ENCODE measurements around the gene FEN1.

The FEN1 gene

DNA sequence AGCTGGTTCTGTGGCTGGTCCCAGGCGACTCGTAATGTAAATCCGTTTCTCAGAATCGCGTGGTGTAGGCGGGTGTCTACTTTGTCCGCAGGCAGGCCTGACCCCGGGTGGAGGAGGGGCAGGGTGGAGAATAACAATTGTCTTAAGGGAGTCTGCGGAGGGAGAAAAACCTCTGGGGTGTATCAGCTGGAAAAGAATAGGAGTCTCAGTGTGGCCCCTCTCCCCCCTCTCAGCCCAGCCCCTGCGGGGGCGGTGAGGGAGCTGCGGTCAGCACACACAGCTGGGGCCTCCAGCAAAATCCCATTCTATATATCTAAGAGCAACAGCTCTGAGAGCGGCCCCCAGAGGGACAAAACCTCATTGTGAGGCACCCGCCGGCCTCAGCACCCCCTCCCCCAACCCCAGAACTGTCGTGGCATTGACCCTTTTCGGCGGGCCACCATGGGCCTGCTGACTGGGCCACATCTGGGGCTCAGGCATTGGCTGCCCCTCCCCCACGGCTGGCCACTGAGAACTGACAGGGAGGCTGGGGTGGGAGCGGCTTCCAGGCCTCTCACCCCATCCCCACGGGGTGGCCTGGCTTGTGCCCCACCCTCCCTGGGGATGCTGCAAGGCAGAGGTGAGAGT lies 43.0 kb upstream of the FEN1 start:
- Histone ChIP-seq H2AK5ac (ENCODE audit: low read depth, low read length) (peak overlapping the region; percentile 57), H3K4me3 (ENCODE audit: low read length in 2 of 2) (no peak overlapping the region), H3K4ac (ENCODE audit: low read length) (no peak overlapping the region), H2AFZ (ENCODE audit: low read length) (peak overlapping the region; percentile 62), H2BK120ac (ENCODE audit: low read depth, low read length) (peak overlapping the region; percentile 44), H3K4me1 (ENCODE audit: control insufficient read depth in 2 of 2, insufficient read depth in 1 of 2, low read depth in 1 of 2, low read length in 2 of 2) (peaks cover 27 to 61% of the 10 kb centered on the region in 2 donors), H3K79me1 (ENCODE audit: low read depth, low read length) (no peaks in the 10 kb centered on the region), H2BK5ac (ENCODE audit: low read length) (peak overlapping the region; percentile 72), H3K9me3 (replicated peaks in 1 of 2; ENCODE audit: control insufficient read depth in 2 of 2, insufficient read depth in 1 of 2, low read depth in 1 of 2, low read length in 2 of 2) (no peaks in the 10 kb centered on the region), H3K36me3 (replicated peaks in 1 of 2; ENCODE audit: control insufficient read depth in 2 of 2, insufficient read depth in 2 of 2, low read length in 2 of 2) (no peaks in the 10 kb centered on the region), H4K91ac (ENCODE audit: low read depth, low read length, poor library complexity) (no peak overlapping the region), H4K8ac (ENCODE audit: low read depth, low read length) (no peak overlapping the region), H3K4me2 (ENCODE audit: insufficient read depth, low read length, poor library complexity, severe bottlenecking) (peak overlapping the region; percentile 55), H3K18ac (ENCODE audit: low read length) (peak overlapping the region; percentile 85), H3K23ac (ENCODE audit: low read depth, low read length, poor library complexity) (no peak overlapping the region), H3K27ac (replicated peaks; ENCODE audit: low read length) (no peak overlapping the region), H2BK15ac (ENCODE audit: low read length) (peak overlapping the region; percentile 50), H3K27me3 (ENCODE audit: control insufficient read depth in 3 of 3, insufficient read depth in 3 of 3, low read depth in 1 of 3, low read length in 3 of 3) (peaks cover 0 to 22% (median 0%) of the 10 kb centered on the region in 3 experiments), H2BK12ac (ENCODE audit: low read length) (no peak overlapping the region), H3K9ac (ENCODE audit: low read depth, low read length, poor library complexity) (peak overlapping the region; percentile 78), H3K14ac (ENCODE audit: low read length) (no peak overlapping the region)
- DNase-seq (ENCODE audit: low spot score) = no peak
- WGBS, 2 donors (ENCODE audit: extremely low coverage in 2 of 2, insufficient read length in 2 of 2, insufficient replicate concordance in 1 of 2) = no CpG with 5 or more reads among the region's 21 CpGs

DNA sequence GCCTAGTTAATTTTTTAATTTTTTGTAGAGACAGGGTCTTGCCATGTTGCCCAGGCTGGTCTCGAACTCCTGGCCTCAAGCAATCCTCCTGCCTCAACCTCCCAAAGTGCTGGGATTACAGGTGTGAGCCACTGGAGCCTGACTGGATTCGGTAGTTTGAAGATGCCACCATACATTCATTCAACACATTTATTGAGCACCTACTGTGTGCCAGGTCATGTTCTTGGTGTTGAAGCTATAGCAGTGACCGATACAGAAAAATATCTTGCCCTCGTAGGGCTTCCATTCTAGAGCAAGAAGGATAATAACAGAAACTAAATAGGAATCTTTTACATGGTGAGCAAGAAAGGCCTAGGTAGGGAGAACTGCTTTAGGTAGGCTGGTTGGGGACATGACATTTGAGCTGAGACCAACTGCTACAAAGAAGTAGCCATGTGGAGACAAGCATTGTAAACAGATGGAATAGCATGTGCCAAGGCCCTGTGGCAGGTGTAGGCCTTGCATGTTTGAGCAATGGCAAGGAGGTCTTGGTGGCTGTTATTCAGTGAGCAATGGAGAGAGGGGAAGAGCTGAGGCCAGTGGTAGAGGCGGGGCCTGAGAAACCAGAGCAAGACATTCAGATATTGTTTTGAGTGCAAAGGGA lies 42.0 kb upstream of the FEN1 start:
- no peak overlapping the region for H2AFZ ChIP-seq (ENCODE audit: low read length)
- no peaks in the 10 kb centered on the region for H3K9me3 ChIP-seq (replicated peaks in 1 of 2; ENCODE audit: control insufficient read depth in 2 of 2, insufficient read depth in 1 of 2, low read depth in 1 of 2, low read length in 2 of 2)
- H3K4me3 ChIP-seq (ENCODE audit: low read length in 2 of 2) = no peak overlapping the region
- no peak overlapping the region for H3K23ac ChIP-seq (ENCODE audit: low read depth, low read length, poor library complexity)
- peaks cover 0 to 22% (median 0%) of the 10 kb centered on the region in 3 experiments for H3K27me3 ChIP-seq (ENCODE audit: control insufficient read depth in 3 of 3, insufficient read depth in 3 of 3, low read depth in 1 of 3, low read length in 3 of 3)
- H2BK5ac ChIP-seq (ENCODE audit: low read length) = no peak overlapping the region
- peaks cover 25 to 58% of the 10 kb centered on the region in 2 donors for H3K4me1 ChIP-seq (ENCODE audit: control insufficient read depth in 2 of 2, insufficient read depth in 1 of 2, low read depth in 1 of 2, low read length in 2 of 2)
- no peak overlapping the region for H3K4me2 ChIP-seq (ENCODE audit: insufficient read depth, low read length, poor library complexity, severe bottlenecking)
- H2AK5ac ChIP-seq (ENCODE audit: low read depth, low read length) = no peak overlapping the region
- H3K18ac ChIP-seq (ENCODE audit: low read length) = peak overlapping the region; percentile 19
- WGBS, 2 donors (ENCODE audit: extremely low coverage in 2 of 2, insufficient read length in 2 of 2, insufficient replicate concordance in 1 of 2) = no CpG with 5 or more reads among the region's 5 CpGs
- H3K36me3 ChIP-seq (replicated peaks in 1 of 2; ENCODE audit: control insufficient read depth in 2 of 2, insufficient read depth in 2 of 2, low read length in 2 of 2) = no peaks in the 10 kb centered on the region
- DNase-seq (ENCODE audit: low spot score) = no peak
- H4K8ac ChIP-seq (ENCODE audit: low read depth, low read length) = no peak overlapping the region
- H3K79me1 ChIP-seq (ENCODE audit: low read depth, low read length) = no peaks in the 10 kb centered on the region
- H2BK15ac ChIP-seq (ENCODE audit: low read length) = no peak overlapping the region
- no peak overlapping the region for H3K14ac ChIP-seq (ENCODE audit: low read length)
- H3K9ac ChIP-seq (ENCODE audit: low read depth, low read length, poor library complexity) = no peak overlapping the region
- H4K91ac ChIP-seq (ENCODE audit: low read depth, low read length, poor library complexity) = no peak overlapping the region
- H3K27ac ChIP-seq (replicated peaks; ENCODE audit: low read length) = no peak overlapping the region
- H2BK12ac ChIP-seq (ENCODE audit: low read length) = no peak overlapping the region
- no peak overlapping the region for H2BK120ac ChIP-seq (ENCODE audit: low read depth, low read length)
- no peak overlapping the region for H3K4ac ChIP-seq (ENCODE audit: low read length)

DNA sequence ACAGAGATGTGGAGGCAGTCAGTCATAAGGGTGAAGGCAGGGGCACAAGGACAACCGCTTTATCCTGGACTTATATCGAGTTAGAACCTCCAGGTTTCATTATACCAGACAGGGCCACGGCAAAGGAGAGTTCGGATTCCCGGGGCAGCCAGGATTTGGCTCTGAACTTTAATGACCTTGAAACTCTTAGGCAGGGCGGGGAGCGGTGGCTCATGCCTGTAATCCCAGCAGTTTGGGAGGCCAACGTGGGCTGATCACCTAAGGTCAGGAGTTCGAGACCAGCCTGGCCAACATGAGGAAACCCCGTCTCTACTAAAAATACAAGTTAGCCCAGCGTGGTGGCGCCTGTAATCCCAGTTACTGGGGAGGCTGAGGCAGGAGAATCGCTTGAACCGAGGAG lies 41.3 kb upstream of the FEN1 start:
- WGBS, 2 donors (ENCODE audit: extremely low coverage in 2 of 2, insufficient read length in 2 of 2, insufficient replicate concordance in 1 of 2) = no CpG with 5 or more reads among the region's 14 CpGs
- H2AFZ ChIP-seq (ENCODE audit: low read length) = no peak overlapping the region
- no peak overlapping the region for H3K4me3 ChIP-seq (ENCODE audit: low read length in 2 of 2)
- no peak for DNase-seq (ENCODE audit: low spot score)
- no peak overlapping the region for H3K18ac ChIP-seq (ENCODE audit: low read length)
- no peaks in the 10 kb centered on the region for H3K79me1 ChIP-seq (ENCODE audit: low read depth, low read length)
- no peak overlapping the region for H3K23ac ChIP-seq (ENCODE audit: low read depth, low read length, poor library complexity)
- no peak overlapping the region for H2BK12ac ChIP-seq (ENCODE audit: low read length)
- no peak overlapping the region for H3K27ac ChIP-seq (replicated peaks; ENCODE audit: low read length)
- no peak overlapping the region for H3K14ac ChIP-seq (ENCODE audit: low read length)
- no peak overlapping the region for H4K8ac ChIP-seq (ENCODE audit: low read depth, low read length)
- H2AK5ac ChIP-seq (ENCODE audit: low read depth, low read length) = no peak overlapping the region
- peaks cover 0 to 22% (median 0%) of the 10 kb centered on the region in 3 experiments for H3K27me3 ChIP-seq (ENCODE audit: control insufficient read depth in 3 of 3, insufficient read depth in 3 of 3, low read depth in 1 of 3, low read length in 3 of 3)
- H2BK120ac ChIP-seq (ENCODE audit: low read depth, low read length) = no peak overlapping the region
- no peak overlapping the region for H3K4ac ChIP-seq (ENCODE audit: low read length)
- H3K4me2 ChIP-seq (ENCODE audit: insufficient read depth, low read length, poor library complexity, severe bottlenecking) = no peak overlapping the region
- H2BK15ac ChIP-seq (ENCODE audit: low read length) = no peak overlapping the region
- no peaks in the 10 kb centered on the region for H3K9me3 ChIP-seq (replicated peaks in 1 of 2; ENCODE audit: control insufficient read depth in 2 of 2, insufficient read depth in 1 of 2, low read depth in 1 of 2, low read length in 2 of 2)
- H3K4me1 ChIP-seq (ENCODE audit: control insufficient read depth in 2 of 2, insufficient read depth in 1 of 2, low read depth in 1 of 2, low read length in 2 of 2) = peaks cover 26 to 54% of the 10 kb centered on the region in 2 donors
- H4K91ac ChIP-seq (ENCODE audit: low read depth, low read length, poor library complexity) = no peak overlapping the region
- H3K36me3 ChIP-seq (replicated peaks in 1 of 2; ENCODE audit: control insufficient read depth in 2 of 2, insufficient read depth in 2 of 2, low read length in 2 of 2) = no peaks in the 10 kb centered on the region
- no peak overlapping the region for H2BK5ac ChIP-seq (ENCODE audit: low read length)
- H3K9ac ChIP-seq (ENCODE audit: low read depth, low read length, poor library complexity) = no peak overlapping the region

DNA sequence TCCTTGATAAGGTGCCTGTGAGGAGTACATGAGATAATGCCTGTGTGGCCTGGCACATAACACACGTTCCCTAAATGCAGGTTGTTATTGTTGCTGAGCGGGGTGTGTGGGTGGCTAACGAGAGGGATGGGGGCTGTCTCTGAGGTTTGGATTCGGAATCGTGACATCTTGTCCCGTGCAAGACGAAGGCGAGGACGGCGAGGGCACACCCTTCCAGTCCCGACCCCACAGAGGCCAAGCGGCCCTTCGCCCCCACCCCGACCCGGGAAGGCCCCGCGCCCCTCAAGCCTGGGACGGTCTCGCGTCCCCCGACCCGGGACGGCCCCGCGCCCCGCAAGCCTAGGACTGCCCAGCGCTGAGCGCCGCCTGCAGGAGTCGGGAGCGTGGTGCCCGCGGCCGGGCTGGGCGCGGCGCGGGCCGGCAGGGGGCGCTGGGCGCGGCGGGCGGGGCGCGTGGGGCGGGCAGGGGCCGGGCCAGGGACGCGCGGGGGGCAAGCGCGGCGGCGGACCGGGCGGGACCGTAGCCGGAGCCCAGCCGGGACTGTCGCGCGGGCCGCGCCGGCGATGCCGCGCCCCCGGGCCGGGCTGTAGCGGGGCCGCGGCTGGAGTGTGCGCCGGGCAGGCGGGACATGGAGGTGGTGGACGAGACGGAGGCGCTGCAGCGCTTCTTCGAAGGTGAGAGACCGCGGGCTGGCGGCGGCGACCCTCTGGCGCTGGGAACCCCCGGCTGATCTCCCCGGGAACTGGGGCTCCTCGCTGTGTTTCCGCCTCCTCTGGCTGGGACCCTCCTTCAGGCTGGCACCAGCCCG lies 40.4 kb upstream of the FEN1 start, which contains the start of gene MYRF:
MYRF (plus strand) TSS at position 520 of the 808 bp plus-strand sequence; CDS start at position 629, 109 bp downstream.
- Histone ChIP-seq H3K14ac (ENCODE audit: low read length) (peak within 1 kb of the TSS; percentile 32), H4K91ac (ENCODE audit: low read depth, low read length, poor library complexity) (no peak within 1 kb of the TSS), H3K36me3 (replicated peaks in 1 of 2; ENCODE audit: control insufficient read depth in 2 of 2, insufficient read depth in 2 of 2, low read length in 2 of 2) (no peaks in the 10 kb centered on the region), H3K9ac (ENCODE audit: low read depth, low read length, poor library complexity) (peak within 1 kb of the TSS; percentile 72), H2BK15ac (ENCODE audit: low read length) (peak within 1 kb of the TSS; percentile 86), H2BK12ac (ENCODE audit: low read length) (peak within 1 kb of the TSS; percentile 95), H3K23ac (ENCODE audit: low read depth, low read length, poor library complexity) (peak within 1 kb of the TSS; percentile 71), H3K4me3 (ENCODE audit: low read length in 2 of 2) (peak within 1 kb of the TSS; percentile 55 to 84), H3K18ac (ENCODE audit: low read length) (peak within 1 kb of the TSS; percentile 95), H2BK120ac (ENCODE audit: low read depth, low read length) (peak within 1 kb of the TSS; percentile 37), H3K4ac (ENCODE audit: low read length) (peak within 1 kb of the TSS; percentile 66), H3K27me3 (ENCODE audit: control insufficient read depth in 3 of 3, insufficient read depth in 3 of 3, low read depth in 1 of 3, low read length in 3 of 3) (peaks cover 0 to 22% (median 0%) of the 10 kb centered on the region in 3 experiments), H3K27ac (replicated peaks; ENCODE audit: low read length) (no peak within 1 kb of the TSS), H3K4me2 (ENCODE audit: insufficient read depth, low read length, poor library complexity, severe bottlenecking) (peak within 1 kb of the TSS; percentile 83), H3K4me1 (ENCODE audit: control insufficient read depth in 2 of 2, insufficient read depth in 1 of 2, low read depth in 1 of 2, low read length in 2 of 2) (peaks cover 26 to 55% of the 10 kb centered on the region in 2 donors), H3K79me1 (ENCODE audit: low read depth, low read length) (no peaks in the 10 kb centered on the region), H2BK5ac (ENCODE audit: low read length) (peak within 1 kb of the TSS; percentile 49), H2AFZ (ENCODE audit: low read length) (peak within 1 kb of the TSS; percentile 90), H2AK5ac (ENCODE audit: low read depth, low read length) (peak within 1 kb of the TSS; percentile 95), H4K8ac (ENCODE audit: low read depth, low read length) (no peak within 1 kb of the TSS), H3K9me3 (replicated peaks in 1 of 2; ENCODE audit: control insufficient read depth in 2 of 2, insufficient read depth in 1 of 2, low read depth in 1 of 2, low read length in 2 of 2) (no peaks in the 10 kb centered on the region)
- peak; percentile 51 for DNase-seq (ENCODE audit: low spot score)
- WGBS, 2 donors (ENCODE audit: extremely low coverage in 2 of 2, insufficient read length in 2 of 2, insufficient replicate concordance in 1 of 2) = no CpG with 5 or more reads among the region's 93 CpGs

Data from neuronal stem cell (in vitro differentiated cells).